ENCODE measurements around the gene CACNB2.
"Not testable (repeated sequence)": the region's sequence is repeated elsewhere in the genome, so short reads cannot be mapped to it uniquely, and the experiment has no call there.

CACNB2 gene

GRCh38 chr10:18557960-18558359 lies 417.7 kb downstream of the CACNB2 start:
- Histone ChIP-seq H3K4me1 (ENCODE audit: control insufficient read depth in 5 of 5, insufficient read depth in 5 of 5, low read length in 5 of 5) (no peaks in the 10 kb centered on the region), H3K27ac (ENCODE audit: low read depth, low read length) (no peak overlapping the region), H3K9me3 (ENCODE audit: control insufficient read depth in 5 of 5, low read length in 5 of 5) (peaks cover 3 to 57% (median 19%) of the 10 kb centered on the region in 5 donors), H3K9ac (ENCODE audit: low read length in 5 of 5) (no peak overlapping the region), H3K36me3 (ENCODE audit: control insufficient read depth in 5 of 5, insufficient read depth in 5 of 5, low read length in 5 of 5) (peaks cover 17 to 92% (median 54%) of the 10 kb centered on the region in 5 donors), H3K4me3 (ENCODE audit: low read depth in 1 of 5, low read length in 5 of 5) (peak overlapping the region in 1 of 5 donors; percentile 11), H3K27me3 (ENCODE audit: control insufficient read depth in 5 of 5, insufficient read depth in 4 of 5, low read length in 5 of 5) (no peaks in the 10 kb centered on the region)

- no peak overlapping the region for H3K4me3 ChIP-seq (ENCODE audit: low read depth in 1 of 5, low read length in 5 of 5)
- no peaks in the 10 kb centered on the region for H3K27me3 ChIP-seq (ENCODE audit: control insufficient read depth in 5 of 5, insufficient read depth in 4 of 5, low read length in 5 of 5)
- H3K9me3 ChIP-seq (ENCODE audit: control insufficient read depth in 5 of 5, low read length in 5 of 5): peaks cover 6 to 82% (median 23%) of the 10 kb centered on the region in 5 donors
- no peaks in the 10 kb centered on the region for H3K4me1 ChIP-seq (ENCODE audit: control insufficient read depth in 5 of 5, insufficient read depth in 5 of 5, low read length in 5 of 5)
- H3K36me3 ChIP-seq (ENCODE audit: control insufficient read depth in 5 of 5, insufficient read depth in 5 of 5, low read length in 5 of 5): peaks cover 16 to 66% (median 35%) of the 10 kb centered on the region in 5 donors
- no peak overlapping the region for H3K27ac ChIP-seq (ENCODE audit: low read depth, low read length)
- H3K9ac ChIP-seq (ENCODE audit: low read length in 5 of 5): no peak overlapping the region
Observed at GRCh38 chr10:18561861-18562551, 421.8 kb downstream of the CACNB2 start.

- Histone ChIP-seq H3K27me3 (ENCODE audit: control insufficient read depth in 5 of 5, insufficient read depth in 4 of 5, low read length in 5 of 5) (no peaks in the 10 kb centered on the region), H3K27ac (ENCODE audit: low read depth, low read length) (no peak overlapping the region), H3K36me3 (ENCODE audit: control insufficient read depth in 5 of 5, insufficient read depth in 5 of 5, low read length in 5 of 5) (peaks cover 11 to 56% (median 31%) of the 10 kb centered on the region in 5 donors), H3K4me3 (ENCODE audit: low read depth in 1 of 5, low read length in 5 of 5) (no peak overlapping the region), H3K9ac (ENCODE audit: low read length in 5 of 5) (no peak overlapping the region), H3K4me1 (ENCODE audit: control insufficient read depth in 5 of 5, insufficient read depth in 5 of 5, low read length in 5 of 5) (no peaks in the 10 kb centered on the region), H3K9me3 (ENCODE audit: control insufficient read depth in 5 of 5, low read length in 5 of 5) (peaks cover 4 to 76% (median 19%) of the 10 kb centered on the region in 5 donors)
Observed at GRCh38 chr10:18563003-18563726, 422.9 kb downstream of the CACNB2 start.

GRCh38 chr10:18565006-18565405 lies 424.8 kb downstream of the CACNB2 start:
- Histone ChIP-seq H3K27me3 (ENCODE audit: control insufficient read depth in 5 of 5, insufficient read depth in 4 of 5, low read length in 5 of 5) (no peaks in the 10 kb centered on the region), H3K4me1 (ENCODE audit: control insufficient read depth in 5 of 5, insufficient read depth in 5 of 5, low read length in 5 of 5) (no peaks in the 10 kb centered on the region), H3K9ac (ENCODE audit: low read length in 5 of 5) (no peak overlapping the region), H3K27ac (ENCODE audit: low read depth, low read length) (no peak overlapping the region), H3K9me3 (ENCODE audit: control insufficient read depth in 5 of 5, low read length in 5 of 5) (peaks cover 3 to 78% (median 22%) of the 10 kb centered on the region in 5 donors), H3K36me3 (ENCODE audit: control insufficient read depth in 5 of 5, insufficient read depth in 5 of 5, low read length in 5 of 5) (peaks cover 4 to 38% (median 14%) of the 10 kb centered on the region in 5 donors), H3K4me3 (ENCODE audit: low read depth in 1 of 5, low read length in 5 of 5) (no peak overlapping the region)

GRCh38 chr10:18566177-18566576 lies 426.0 kb downstream of the CACNB2 start:
- Histone ChIP-seq H3K4me1 (ENCODE audit: control insufficient read depth in 5 of 5, insufficient read depth in 5 of 5, low read length in 5 of 5) (no peaks in the 10 kb centered on the region), H3K36me3 (ENCODE audit: control insufficient read depth in 5 of 5, insufficient read depth in 5 of 5, low read length in 5 of 5) (peaks cover 0 to 29% (median 10%) of the 10 kb centered on the region in 5 donors), H3K9me3 (ENCODE audit: control insufficient read depth in 5 of 5, low read length in 5 of 5) (peaks cover 3 to 79% (median 22%) of the 10 kb centered on the region in 5 donors), H3K27ac (ENCODE audit: low read depth, low read length) (no peak overlapping the region), H3K4me3 (ENCODE audit: low read depth in 1 of 5, low read length in 5 of 5) (no peak overlapping the region), H3K27me3 (ENCODE audit: control insufficient read depth in 5 of 5, insufficient read depth in 4 of 5, low read length in 5 of 5) (no peaks in the 10 kb centered on the region), H3K9ac (ENCODE audit: low read length in 5 of 5) (no peak overlapping the region)

GRCh38 chr10:18567343-18567856 lies 427.2 kb downstream of the CACNB2 start:
- Histone ChIP-seq H3K9me3 (ENCODE audit: control insufficient read depth in 5 of 5, low read length in 5 of 5) (peaks cover 3 to 71% (median 22%) of the 10 kb centered on the region in 5 donors), H3K27ac (ENCODE audit: low read depth, low read length) (no peak overlapping the region), H3K4me3 (ENCODE audit: low read depth in 1 of 5, low read length in 5 of 5) (no peak overlapping the region)

GRCh38 chr10:18570386-18570785 lies 430.2 kb downstream of the CACNB2 start:
- not testable (repeated sequence) for H3K9ac ChIP-seq (ENCODE audit: low read length in 5 of 5); H3K4me3 ChIP-seq (ENCODE audit: low read depth in 1 of 5, low read length in 5 of 5); H3K4me1 ChIP-seq (ENCODE audit: control insufficient read depth in 5 of 5, insufficient read depth in 5 of 5, low read length in 5 of 5); H3K27me3 ChIP-seq (ENCODE audit: control insufficient read depth in 5 of 5, insufficient read depth in 4 of 5, low read length in 5 of 5); H3K27ac ChIP-seq (ENCODE audit: low read depth, low read length)
- Histone ChIP-seq H3K9me3 (ENCODE audit: control insufficient read depth in 5 of 5, low read length in 5 of 5) (peaks cover 0 to 44% (median 8%) of the 10 kb centered on the region in 5 donors), H3K36me3 (ENCODE audit: control insufficient read depth in 5 of 5, insufficient read depth in 5 of 5, low read length in 5 of 5) (peaks cover 0 to 14% (median 0%) of the 10 kb centered on the region in 5 donors)

More at GRCh38 chr10:18567343-18567856, 427.2 kb downstream of the CACNB2 start:
- Histone ChIP-seq H3K9ac (ENCODE audit: low read length in 5 of 5) (no peak overlapping the region), H3K36me3 (ENCODE audit: control insufficient read depth in 5 of 5, insufficient read depth in 5 of 5, low read length in 5 of 5) (peaks cover 0 to 21% (median 5%) of the 10 kb centered on the region in 5 donors), H3K4me1 (ENCODE audit: control insufficient read depth in 5 of 5, insufficient read depth in 5 of 5, low read length in 5 of 5) (no peaks in the 10 kb centered on the region), H3K27me3 (ENCODE audit: control insufficient read depth in 5 of 5, insufficient read depth in 4 of 5, low read length in 5 of 5) (no peaks in the 10 kb centered on the region)

GRCh38 chr10:18571076-18571475 lies 430.9 kb downstream of the CACNB2 start:
- H3K9me3 ChIP-seq (ENCODE audit: control insufficient read depth in 5 of 5, low read length in 5 of 5): peaks cover 0 to 37% (median 8%) of the 10 kb centered on the region in 5 donors
- H3K9ac ChIP-seq (ENCODE audit: low read length in 5 of 5): no peak overlapping the region
- H3K4me3 ChIP-seq (ENCODE audit: low read depth in 1 of 5, low read length in 5 of 5): no peak overlapping the region
- H3K36me3 ChIP-seq (ENCODE audit: control insufficient read depth in 5 of 5, insufficient read depth in 5 of 5, low read length in 5 of 5): peaks cover 0 to 14% (median 0%) of the 10 kb centered on the region in 5 donors
- no peaks in the 10 kb centered on the region for H3K27me3 ChIP-seq (ENCODE audit: control insufficient read depth in 5 of 5, insufficient read depth in 4 of 5, low read length in 5 of 5)
- no peak overlapping the region for H3K27ac ChIP-seq (ENCODE audit: low read depth, low read length)
- no peaks in the 10 kb centered on the region for H3K4me1 ChIP-seq (ENCODE audit: control insufficient read depth in 5 of 5, insufficient read depth in 5 of 5, low read length in 5 of 5)

GRCh38 chr10:18571780-18572179 lies 431.6 kb downstream of the CACNB2 start:
- no peaks in the 10 kb centered on the region for H3K27me3 ChIP-seq (ENCODE audit: control insufficient read depth in 5 of 5, insufficient read depth in 4 of 5, low read length in 5 of 5)
- H3K4me3 ChIP-seq (ENCODE audit: low read depth in 1 of 5, low read length in 5 of 5): no peak overlapping the region
- H3K9ac ChIP-seq (ENCODE audit: low read length in 5 of 5): no peak overlapping the region
- H3K4me1 ChIP-seq (ENCODE audit: control insufficient read depth in 5 of 5, insufficient read depth in 5 of 5, low read length in 5 of 5): no peaks in the 10 kb centered on the region
- peaks cover 0 to 30% (median 5%) of the 10 kb centered on the region in 5 donors for H3K9me3 ChIP-seq (ENCODE audit: control insufficient read depth in 5 of 5, low read length in 5 of 5)
- no peak overlapping the region for H3K27ac ChIP-seq (ENCODE audit: low read depth, low read length)
- peaks cover 0 to 14% (median 2%) of the 10 kb centered on the region in 5 donors for H3K36me3 ChIP-seq (ENCODE audit: control insufficient read depth in 5 of 5, insufficient read depth in 5 of 5, low read length in 5 of 5)
